ENCODE data around the gene DAAM2.
A peak's percentile ranks its signal among the peaks of the same experiment; 100 is the strongest.

The DAAM2 gene

DNA sequence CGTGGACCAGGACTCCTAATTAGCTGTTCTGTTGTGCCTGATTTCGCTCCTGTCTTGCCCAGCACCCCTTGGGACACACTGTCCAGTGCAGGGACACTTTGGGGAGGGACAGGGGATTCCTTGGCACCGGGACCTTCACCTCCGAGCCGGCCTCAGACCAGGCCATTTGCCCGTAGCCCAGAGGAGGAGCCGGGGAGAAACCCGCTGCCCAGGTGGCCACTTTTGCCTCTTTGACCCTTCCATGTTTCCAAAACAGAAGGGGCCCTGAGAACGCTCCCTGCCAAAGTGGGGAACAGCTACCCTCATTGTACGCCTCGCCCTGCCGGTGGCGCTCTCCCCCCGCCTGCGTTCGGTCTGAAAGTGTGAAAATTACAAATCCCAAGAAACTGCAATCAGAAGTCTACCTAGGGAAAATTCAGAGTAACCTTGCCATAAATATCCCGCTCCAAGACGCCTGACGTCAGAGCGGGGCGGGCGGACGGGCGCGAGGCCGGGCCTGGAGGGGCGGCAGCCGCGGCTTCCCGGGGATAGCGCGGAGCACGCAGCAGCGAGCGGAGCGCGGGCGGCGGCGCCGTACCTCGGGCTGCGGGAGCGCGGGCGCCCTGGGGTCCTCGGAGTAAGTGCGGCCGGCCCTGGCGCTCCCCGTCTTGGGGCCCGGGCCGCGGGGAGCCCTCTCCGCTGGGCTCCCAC lies at the start of gene DAAM2:
DAAM2 (plus strand) TSS at position 527 of the 690 bp plus-strand sequence. CDS start 63,927 bp downstream, outside the sequence.
- no peak for DNase-seq

DNA sequence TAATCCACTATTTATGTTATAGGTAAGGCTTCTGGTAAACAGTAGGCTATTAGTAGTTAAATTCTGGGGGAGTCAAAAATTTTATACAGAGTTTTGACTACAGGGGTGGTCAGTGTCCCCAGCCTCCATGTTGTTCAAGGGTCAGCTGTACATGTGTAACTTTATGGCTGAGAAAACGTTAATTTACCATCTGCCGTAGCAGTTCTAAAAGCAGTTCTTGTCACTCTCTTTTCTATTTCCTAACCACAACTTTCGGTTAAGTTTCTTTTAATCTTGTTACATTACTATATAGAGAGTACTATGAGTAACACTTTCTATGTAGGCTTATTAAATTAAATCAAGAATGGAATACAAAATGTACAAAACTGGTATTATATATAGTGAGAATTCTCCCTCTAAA lies 45.4 kb upstream of the DAAM2 start:
- DNase-seq = no peak

DNA sequence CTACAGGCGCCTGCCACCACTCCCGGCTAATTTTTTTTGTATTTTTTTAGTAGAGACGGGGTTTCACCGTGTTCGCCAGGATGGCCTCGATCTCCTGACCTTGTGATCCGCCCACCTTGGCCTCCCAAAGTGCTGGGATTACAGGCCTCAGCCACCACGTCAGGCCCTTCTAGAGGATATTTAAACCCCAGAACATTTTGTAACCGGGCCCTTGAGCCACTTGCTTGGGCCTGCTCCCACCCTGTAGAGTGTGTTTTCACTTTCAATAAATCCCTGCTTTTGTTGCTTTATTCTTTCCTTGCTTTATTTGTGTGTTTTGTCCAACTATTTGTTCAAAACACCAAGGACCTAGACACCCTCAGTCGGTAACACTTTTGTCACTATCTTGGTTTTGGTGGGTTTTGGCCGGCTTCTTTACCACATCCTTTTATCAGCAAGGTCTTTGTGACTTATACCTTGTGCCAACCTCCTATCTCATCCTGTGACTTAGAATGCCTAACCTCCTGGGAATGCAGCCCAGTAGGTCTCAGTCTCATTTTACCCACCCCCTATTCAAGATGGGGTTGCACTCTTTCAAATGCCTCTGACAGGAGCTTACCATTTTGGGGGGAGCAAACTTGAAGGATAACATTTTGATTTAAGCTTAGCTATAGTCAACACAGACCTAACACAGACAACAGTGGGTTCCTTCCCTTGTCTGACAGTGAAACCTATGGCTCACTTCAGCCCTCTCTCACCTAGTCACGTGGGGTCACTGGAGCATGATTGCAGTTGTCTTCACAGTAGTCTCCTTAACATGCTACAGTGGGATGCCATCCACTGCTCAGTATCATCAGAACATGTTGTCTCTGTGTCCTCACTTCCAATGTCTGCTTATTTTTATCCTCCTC lies 39.1 kb upstream of the DAAM2 start:
- DNase-seq = no peak

DNA sequence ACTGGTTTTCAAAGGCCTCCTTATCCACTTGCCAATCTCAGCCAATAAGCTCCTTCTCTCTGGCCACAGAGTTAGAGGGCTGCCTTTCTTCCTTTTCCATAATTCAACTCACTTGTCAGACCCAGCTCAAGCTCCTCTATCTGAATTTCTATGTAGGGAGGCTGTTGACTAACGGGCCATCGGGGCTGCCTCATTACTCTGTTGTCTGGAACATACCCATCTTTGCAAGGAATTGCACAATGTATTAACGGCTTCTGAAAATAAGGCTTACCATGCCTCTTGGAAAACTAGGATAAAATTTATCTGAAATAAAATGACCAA lies 38.5 kb upstream of the DAAM2 start:
- DNase-seq = no peak

DNA sequence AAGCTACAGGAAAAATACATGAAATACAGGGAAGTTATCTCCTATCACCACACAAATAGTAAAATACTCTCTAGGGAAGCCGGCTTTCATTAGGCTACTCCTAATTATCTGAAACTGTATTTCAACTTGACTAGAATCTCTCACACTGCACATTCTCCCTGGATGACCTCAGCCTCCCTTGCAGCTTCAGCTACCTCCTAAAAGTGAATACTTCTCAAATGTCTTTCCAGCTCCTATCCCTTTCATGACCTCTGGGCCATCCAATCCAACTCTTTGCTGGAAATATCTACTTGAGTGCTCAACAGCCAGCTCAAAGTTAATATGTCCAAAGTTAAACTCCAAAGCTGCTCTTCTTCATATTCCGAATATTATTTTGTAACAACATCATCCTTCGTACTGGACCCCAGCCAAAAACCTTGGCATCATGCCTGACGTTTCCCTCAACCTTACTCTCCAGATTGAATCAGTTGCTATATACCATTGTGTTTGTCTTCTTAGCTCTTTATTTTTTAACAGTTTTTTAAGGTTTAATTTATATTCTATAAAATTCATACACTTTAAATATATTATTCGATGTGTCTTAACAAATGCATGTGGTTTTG lies 37.6 kb upstream of the DAAM2 start:
- no peak for DNase-seq

DNA sequence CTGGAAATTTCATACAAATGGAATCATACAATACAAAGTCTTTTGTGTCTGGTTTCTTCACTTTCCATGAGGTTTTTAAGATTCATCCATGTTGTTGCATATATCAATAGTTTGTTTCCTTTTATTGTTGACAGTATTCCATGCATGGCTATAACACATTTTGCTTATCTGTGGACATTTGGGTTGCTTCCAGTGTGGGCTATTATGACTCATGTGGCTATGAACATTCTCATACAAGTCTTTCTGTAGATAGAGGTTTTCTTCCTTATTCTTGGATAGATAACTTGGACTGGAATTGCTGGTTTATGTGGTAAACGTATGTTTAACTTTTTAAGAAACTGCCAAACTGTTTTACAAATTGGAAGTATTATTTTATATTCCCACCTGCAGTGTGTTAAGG lies 36.9 kb upstream of the DAAM2 start:
- DNase-seq = no peak

DNA sequence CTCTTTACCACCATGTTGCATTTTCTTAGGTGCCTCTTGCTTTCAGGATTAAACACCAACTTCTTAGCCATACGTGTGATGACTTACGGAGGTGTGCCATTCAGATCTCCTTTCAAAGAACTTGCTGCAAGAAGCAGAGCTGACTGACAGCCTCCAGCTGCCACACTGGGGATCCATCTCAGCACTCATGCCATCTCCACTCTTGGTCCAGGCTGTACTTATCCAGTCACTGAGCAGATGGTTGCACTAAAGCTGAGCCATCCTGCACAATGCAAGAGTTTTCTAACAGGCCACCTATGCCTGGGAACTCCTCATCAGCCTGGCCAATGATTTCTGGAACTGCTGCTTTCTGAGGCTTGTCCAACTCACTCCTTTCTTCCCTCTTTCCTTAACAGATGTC lies 35.6 kb upstream of the DAAM2 start:
- no peak for DNase-seq

DNA sequence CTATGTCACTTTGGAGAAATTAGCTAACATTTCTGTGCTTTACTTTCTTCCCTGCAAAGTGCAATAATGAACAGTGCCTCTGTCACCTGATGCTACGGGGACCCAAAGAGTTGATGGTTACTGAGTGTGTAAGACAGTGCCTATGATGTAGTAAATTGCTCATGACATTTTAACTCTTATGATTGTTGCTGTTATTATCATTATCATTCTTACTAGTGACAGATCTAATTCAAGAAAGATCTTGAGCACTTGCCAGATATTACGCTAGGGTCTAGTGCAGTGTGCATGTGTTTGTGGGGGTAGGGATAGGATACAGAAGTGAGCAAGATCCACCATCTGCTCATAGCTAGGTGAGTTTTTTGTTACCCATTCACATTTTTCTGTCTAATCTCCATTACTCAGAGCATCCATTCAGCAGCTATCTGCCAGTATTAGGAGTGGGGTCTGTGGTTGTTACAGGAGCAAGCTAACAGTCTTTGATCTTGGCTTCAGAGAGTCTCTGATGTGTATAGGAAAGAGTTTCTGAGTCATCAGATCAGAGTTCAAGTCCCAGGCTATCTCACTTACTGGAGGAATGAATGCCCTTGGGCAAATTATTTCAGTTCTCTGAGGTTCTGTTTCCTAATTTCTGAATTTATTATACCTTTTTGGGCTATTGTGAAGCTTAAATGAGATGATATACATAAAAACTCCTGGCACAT lies 33.1 kb upstream of the DAAM2 start:
- no peak for DNase-seq

DNA sequence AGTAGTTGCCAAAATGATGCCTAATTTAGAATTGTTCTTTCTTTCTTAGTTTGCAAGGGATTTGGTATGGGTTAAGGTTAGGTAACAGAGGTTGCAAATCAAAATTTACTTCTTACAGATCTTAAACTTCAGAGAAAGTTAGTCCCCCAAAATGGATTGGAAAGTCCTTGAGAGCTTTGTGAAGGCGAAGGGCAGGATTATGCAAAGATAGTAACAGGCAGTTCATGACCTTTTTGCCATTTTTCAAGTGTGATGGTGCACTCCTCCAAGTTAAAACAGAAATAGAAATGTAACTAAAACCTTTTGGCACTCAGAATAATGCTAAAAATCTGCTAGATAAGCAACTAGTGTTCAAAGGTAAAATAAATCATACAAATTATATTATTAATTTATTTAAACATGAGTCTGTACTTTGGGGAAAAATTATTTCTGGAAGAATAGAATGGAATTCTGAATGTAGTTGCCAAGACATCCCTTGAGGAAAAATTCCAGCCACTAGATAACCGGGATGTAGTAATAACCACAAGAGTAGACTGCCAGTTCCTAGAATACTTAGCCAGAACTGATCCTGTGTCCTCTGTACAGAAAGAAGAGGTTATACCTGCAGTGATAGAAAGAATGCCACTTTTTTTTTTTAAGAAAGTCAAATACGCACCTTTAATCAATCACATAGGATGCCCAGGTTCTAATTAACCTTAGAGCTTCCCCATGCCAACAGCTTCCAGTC lies 31.8 kb upstream of the DAAM2 start:
- no peak for DNase-seq

DNA sequence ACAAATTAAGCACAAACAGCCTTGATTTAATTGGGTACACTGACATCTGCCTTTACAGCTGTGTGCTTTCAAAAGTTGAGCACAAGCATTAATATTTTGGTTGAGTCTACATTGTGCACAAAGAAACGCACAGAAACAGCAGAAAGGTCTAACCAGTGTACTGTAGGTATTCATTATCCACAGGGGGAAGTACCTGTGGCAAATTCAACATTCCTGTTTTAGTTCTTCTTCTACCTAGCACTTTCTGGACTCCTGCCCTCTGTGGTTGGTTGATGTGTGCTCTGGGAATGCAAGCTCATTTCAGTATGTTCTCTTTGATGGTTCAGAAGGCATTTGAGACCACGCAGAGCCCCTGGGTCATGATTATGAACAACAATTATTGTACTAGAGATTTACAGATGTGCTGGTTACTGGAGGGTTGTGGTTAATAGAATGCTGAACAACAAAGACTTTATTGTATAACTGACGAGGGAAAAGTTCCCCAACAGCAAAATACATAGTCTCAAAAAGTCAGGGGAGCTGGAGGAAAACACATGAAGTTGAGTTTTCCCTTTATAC lies 26.6 kb upstream of the DAAM2 start:
- no peak for DNase-seq

DNA sequence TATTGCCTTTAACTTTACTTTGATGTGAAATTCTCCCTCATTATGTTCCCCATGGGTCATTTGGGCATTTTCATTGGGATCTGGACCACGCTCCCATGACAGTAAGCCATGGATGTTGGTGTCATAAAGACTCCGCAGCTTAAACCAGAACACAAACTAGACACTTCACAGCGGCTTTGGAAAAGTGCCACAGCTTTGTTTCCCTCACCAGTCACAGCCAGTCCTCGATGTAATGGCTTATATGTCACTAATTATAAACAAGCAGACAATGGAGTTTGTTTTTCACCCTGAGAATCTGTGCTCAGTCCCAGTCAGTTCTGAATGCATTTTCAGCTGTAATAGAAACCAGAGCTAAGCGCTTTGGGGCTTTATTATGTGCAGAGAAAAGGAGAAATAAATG lies 23.2 kb upstream of the DAAM2 start:
- DNase-seq = peak; percentile 23

DNA sequence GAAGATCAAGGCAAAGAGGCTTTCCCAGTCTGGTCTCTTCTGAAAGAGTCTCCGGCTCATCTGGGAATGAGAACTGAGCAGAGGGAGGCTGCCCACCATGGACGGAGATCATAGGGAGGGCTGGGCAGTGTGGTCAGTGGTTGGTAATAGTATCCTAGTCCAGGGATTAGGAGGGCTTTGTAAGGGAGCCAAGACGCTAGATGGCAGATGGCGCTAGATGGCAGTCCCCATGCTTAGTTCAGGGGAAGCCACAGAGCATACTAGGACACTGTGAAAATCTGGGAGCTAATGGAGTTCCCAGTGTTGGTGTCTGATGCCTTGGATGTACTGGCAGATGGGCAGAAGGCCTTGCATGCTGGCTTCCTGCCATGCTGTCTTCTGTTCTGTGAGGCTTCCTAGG lies 21.7 kb upstream of the DAAM2 start:
- DNase-seq = no peak

DNA sequence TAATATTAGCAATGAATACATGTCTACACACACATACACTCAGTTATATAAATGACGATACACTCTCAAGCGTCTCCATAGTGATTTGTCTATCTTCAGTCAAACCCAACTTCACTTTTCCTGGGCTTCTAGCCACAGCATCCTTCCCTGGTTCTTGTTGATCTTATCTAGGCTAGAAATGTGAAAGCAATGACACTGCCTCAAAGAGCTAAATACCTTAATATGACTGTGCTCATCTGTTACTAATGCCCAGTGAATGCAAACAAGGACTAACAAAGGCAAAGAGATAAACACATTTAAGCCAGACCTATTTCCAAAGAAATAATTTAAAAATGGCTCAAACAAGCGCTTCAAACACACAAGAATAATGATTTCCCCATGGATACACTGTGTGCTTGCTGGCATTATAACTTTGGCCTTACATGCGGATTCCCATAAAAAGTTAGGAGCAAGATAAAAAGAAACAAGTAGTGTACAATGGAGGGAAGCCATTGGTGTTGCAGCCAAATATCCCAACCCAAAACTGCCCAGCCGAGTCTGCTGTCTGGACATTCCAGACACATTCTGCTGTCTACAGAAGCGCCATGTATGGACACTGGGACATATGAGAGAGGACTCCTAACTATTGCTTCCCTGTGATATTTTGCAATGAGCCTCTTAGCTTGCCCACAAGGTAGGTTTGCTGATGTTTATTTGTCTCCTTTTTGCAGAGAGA lies 19.5 kb upstream of the DAAM2 start:
- no peak for DNase-seq

DNA sequence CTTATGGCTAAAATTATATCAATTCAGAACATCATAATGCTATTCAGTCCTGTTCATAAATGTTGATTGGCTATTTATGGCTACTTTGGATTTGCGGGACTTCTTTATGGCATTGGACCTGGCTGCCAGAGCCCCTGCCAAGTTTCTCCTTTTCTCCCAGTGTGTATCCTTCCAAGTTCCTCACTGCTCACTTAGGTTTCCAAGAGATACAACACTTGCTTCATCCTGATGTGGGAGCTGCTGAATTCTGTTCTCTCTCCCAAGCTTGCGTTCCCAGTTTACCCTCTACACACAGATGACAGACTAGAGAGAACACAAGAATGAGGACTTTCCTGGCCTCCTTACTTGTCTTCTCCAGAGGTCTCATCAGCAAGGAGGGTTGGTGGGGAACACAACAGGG lies 18.4 kb upstream of the DAAM2 start:
- no peak for DNase-seq

DNA sequence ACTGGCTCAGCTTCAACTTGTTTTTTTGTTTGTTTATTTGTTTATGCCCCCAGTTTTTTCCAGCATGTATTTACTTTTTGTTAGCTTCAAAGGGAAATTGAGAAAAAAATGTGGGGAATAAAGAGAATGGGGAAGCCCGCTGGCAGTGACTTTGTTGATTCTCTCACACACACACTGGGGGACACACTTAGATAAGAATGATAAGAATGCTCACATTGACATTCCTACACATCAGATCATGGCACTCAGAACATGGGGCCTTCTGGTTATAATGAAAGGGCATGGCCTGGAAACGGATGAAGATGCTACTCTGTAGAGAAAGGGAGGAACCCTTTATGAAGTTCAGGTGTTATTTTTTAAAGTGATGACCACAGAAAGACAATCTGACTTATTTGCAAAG lies 15.6 kb upstream of the DAAM2 start:
- no peak for DNase-seq

DNA sequence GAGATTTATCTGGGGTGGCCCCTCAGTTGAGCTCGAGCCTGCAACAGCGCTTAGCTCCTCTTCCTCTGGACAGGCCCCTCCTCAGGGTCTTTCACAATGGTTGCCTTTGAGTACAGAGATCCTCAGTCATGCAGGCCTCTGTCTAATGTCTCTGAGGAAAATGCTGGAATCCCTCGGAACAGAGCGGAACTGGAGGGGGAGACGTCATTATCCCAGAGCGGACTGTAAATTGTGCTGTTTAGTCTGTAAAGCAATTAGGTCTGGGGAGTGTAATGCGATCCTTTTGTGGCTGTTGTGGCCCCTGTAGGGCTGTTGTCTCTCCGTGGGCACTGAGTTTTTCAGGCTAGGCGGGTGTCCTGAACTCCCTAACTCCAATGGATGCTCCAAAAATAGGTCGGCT lies 15.0 kb upstream of the DAAM2 start:
- DNase-seq = no peak

DNA sequence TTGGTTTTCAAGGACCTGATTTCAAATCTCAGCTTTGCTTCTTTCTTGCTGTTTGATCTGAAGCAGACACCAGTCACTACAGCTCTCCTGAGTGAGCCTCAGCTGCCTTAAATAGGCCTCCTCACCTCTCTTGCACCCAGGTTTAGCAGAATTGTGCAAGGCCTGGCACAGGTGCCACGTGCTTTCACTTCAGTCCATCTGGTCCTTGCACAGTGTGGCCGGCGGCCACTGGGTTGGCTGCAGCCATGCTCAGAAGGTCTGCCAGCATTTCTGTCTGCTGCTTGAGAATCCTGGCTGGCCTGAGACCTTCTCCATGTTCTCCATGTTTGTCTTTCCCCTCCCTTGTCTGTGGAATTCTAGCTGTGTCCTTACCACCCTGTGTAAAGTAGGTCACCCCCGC lies 14.5 kb upstream of the DAAM2 start:
- DNase-seq = no peak

DNA sequence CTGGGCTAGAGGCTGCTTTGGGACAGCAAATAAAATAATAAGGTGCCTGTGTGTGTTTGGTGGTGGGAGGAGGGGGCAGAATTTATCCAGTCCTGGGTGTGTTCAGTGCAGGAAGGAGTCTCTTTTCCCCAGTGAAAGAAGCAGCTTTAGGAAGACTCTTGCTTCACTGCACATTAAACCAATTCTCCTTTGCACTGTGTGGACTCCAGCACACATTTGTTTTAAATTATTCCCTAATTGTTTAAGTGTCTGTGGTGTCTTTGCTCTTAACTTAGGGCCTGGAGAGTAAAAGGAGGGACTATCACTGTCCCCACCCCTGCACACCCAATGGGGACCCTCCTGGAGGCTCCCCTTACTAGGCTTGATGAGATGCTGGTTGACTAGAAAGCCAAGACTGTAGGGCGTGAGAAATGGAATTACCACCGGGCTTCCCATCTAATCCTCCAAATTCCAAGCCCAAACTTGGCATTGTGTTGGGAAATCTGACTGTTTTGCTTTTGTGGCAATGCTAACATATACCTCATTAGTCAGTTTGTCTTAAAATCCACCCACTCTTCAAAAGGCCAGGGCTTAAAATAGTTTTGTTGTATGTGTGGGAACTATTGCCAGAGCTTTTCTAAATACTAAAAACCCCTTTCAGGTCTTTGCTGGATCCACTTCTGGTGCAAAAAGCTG lies 13.5 kb upstream of the DAAM2 start:
- no peak for DNase-seq

DNA sequence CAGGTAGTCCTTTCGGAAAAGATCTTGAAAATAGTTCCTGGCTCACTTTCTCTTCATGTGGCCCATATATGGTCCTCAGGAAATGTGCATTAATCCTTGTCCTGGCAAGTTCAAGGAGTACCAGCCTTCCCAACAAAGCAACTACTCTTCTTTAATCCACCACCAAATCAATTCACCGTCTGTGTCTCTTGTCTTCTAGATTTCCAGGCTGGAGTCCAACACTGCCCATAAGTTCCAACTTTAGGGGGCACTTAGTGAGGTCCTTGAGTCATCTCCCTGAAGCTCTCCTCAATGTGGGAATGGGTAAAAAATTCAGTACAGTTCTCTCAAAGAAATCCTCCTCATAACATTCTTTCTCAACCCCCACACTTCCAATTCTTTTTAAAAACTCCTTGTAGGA lies 6.9 kb upstream of the DAAM2 start:
- DNase-seq = no peak

DNA sequence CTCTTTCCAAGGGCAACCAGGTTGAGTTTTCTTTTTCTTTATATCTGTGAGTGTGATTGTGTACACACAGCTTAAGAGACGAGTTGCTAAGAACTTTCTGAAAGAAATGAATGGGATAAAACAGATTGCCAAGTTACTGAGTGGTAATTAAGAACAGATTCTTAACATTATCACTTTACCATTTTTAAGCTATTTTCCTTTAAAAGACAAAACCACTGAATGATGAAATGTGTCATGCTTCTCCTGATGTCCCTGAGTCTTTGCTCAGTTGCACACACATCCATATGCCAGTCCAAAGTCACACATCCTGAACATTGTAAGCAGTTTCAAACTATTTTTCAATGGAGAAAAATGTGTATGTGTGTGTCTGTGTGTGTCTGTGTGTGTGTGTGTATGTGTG lies 5.5 kb upstream of the DAAM2 start:
- DNase-seq = no peak

DNA sequence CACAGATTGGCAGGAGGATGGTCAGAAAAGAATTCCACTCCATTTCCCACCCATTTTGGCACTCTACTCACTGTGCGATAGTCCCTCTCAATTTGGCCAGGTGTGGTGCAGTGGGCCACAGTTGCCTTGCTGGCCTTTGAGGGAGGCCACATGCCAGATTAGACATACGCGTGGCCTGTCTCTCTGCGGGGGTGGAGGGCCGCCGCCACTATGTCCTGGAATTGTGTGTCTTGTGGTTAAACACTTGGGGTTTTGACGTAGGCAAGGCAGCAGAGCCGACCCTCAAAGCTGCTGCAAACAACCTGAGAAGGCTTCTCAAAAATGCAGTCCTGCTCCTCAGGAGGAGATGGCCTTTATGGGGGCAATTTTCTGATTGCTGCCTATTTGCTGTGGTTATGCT lies 4.9 kb upstream of the DAAM2 start:
- no peak for DNase-seq

Measured in NCI-H748 treated with DMSO at 0.1 percent for 48 hours (cell line).